Naive thymus-derived CD8-positive, alpha-beta T cell (primary cell): ENCODE measurements around the gene WASHC3. TPM values are rescaled to one million over a fixed set of nuclear protein-coding genes. Genes with fewer than 3 reads are reported as not detected.

ENCODE experiments used
- polyA plus RNA-seq, 3 donors: library from polyadenylated mRNA; unstranded; fragments of 300-500 nt; fragmentation: Illumina TruSeq; gene quantifications; one replicate each; pipeline ENCODE4 v1.2.3, GENCODE V29; 2021
- total RNA-seq, 8 experiments: library from RNA in 2 of 8; stranded (reverse) in 2 of 8; gene quantifications; one replicate each; pipeline ENCODE4 v1.2.3 and lab custom pipeline; 2021 to 2026

WASHC3 gene
- total and polyA plus RNA-seq, 5 experiments from 2014 or later, result 54.3 to 97.2 (median 89.3) TPM

Other genes with a start within 250 kb of the WASHC3 start
- 10 to 100 TPM; 55.9 to 64.2 TPM for gene GNPTAB, start 231.0 kb downstream of the WASHC3 start, total RNA-seq
- 10 to 100 TPM; 25.9 to 43.5 (median 40.9) TPM for gene GNPTAB, start 231.0 kb downstream of the WASHC3 start, polyA plus RNA-seq
- gene DRAM1, start 184.4 kb downstream of the WASHC3 start, total RNA-seq, result 1 to 10 TPM; 1.6 to 3.3 TPM
- gene DRAM1, start 184.4 kb downstream of the WASHC3 start, polyA plus RNA-seq, result 1 to 10 TPM; 1.2 to 1.8 (median 1.5) TPM
- 10 to 100 TPM; 20.4 to 20.5 TPM for gene NUP37, start 58.1 kb upstream of the WASHC3 start, total RNA-seq
- 10 to 100 TPM; 23.0 to 34.4 (median 23.8) TPM for gene NUP37, start 58.1 kb upstream of the WASHC3 start, polyA plus RNA-seq
- gene PARPBP, start 58.2 kb upstream of the WASHC3 start, total RNA-seq, result 1 to 10 TPM; 1.3 to 1.8 TPM
- gene PARPBP, start 58.2 kb upstream of the WASHC3 start, polyA plus RNA-seq, result 1 to 10 TPM; 1.2 to 2.1 (median 1.9) TPM
- not detected for gene PMCH, start 135.8 kb upstream of the WASHC3 start, total RNA-seq
- gene PMCH, start 135.8 kb upstream of the WASHC3 start, polyA plus RNA-seq, result not detected